Hepatocyte (in vitro differentiated cells): ENCODE data around the gene DNAJA3. TPM values are rescaled to one million over a fixed set of nuclear protein-coding genes. Genes with fewer than 3 reads are reported as not detected.

Experiments
- DNase-seq: peaks from one replicate; pipeline ENCODE4 v3.0.0-alpha.2; 2016; ENCODE audit warnings: low spot score
- H2AFZ ChIP-seq: fragments of 200-600 bp; sonication (generic); 2 replicates; pipeline ENCODE4 v1.6.0; 2016; ENCODE audit warnings: antibody characterized with exemption, mild to moderate bottlenecking
- H3K27ac ChIP-seq: fragments of 200-600 bp; sonication (generic); 2 replicates; pipeline ENCODE4 v1.5.1; 2016; ENCODE audit warnings: mild to moderate bottlenecking
- H3K27me3 ChIP-seq: fragments of 200-600 bp; sonication (generic); 2 replicates; pipeline ENCODE4 v1.6.1; 2016
- H3K36me3 ChIP-seq: fragments of 200-600 bp; sonication (generic); replicated peaks from 2 replicates; pipeline ENCODE4 v1.5.1; 2016; ENCODE audit warnings: low read depth; ENCODE audit not compliant: insufficient read depth
- H3K4me1 ChIP-seq: fragments of 200-600 bp; sonication (generic); 2 replicates; pipeline ENCODE4 v1.5.1; 2016; ENCODE audit warnings: mild to moderate bottlenecking, moderate library complexity; ENCODE audit not compliant: insufficient read depth
- H3K4me2 ChIP-seq: fragments of 200-600 bp; sonication (generic); 2 replicates; pipeline ENCODE4 v1.6.0; 2016
- H3K4me3 ChIP-seq: fragments of 200-600 bp; sonication (generic); 2 replicates; pipeline ENCODE4 v1.5.1; 2016; ENCODE audit warnings: mild to moderate bottlenecking
- H3K79me2 ChIP-seq: fragments of 200-600 bp; sonication (generic); 2 replicates; pipeline ENCODE4 v1.6.0; 2017; ENCODE audit warnings: mild to moderate bottlenecking
- H3K9me2 ChIP-seq: fragments of 200-600 bp; sonication (generic); replicated peaks from 2 replicates; pipeline ENCODE4 v1.6.0; 2017; ENCODE audit warnings: mild to moderate bottlenecking; ENCODE audit not compliant: insufficient read depth
- H3K9me3 ChIP-seq: fragments of 200-600 bp; sonication (generic); 2 replicates; pipeline ENCODE4 v1.5.1; 2016; ENCODE audit warnings: low read depth, mild to moderate bottlenecking
- H4K20me1 ChIP-seq: fragments of 200-600 bp; sonication (generic); 2 replicates; pipeline ENCODE4 v1.6.0; 2016; ENCODE audit warnings: mild to moderate bottlenecking; ENCODE audit not compliant: insufficient read depth, poor library complexity, severe bottlenecking
- EZH2 ChIP-seq: fragments of 200-600 bp; sonication (generic); IDR thresholded peaks from 2 replicates; pipeline ENCODE4 v1.6.1; 2016; ENCODE audit warnings: antibody characterized with exemption, mild to moderate bottlenecking, borderline replicate concordance
- EZH2phosphoT487 ChIP-seq: fragments of 200-600 bp; sonication (generic); IDR thresholded peaks from one replicate; pipeline ENCODE4 v1.6.1; 2018; ENCODE audit warnings: antibody characterized with exemption, mild to moderate bottlenecking, low read depth, moderate library complexity; ENCODE audit not compliant: unreplicated experiment, severe bottlenecking
- WGBS: methylation state at CpG from one replicate; pipeline ENCODE4 v1.1.6; 2016; ENCODE audit warnings: low lambda C conversion rate; ENCODE audit errors: missing lambda C conversion rate; 5-methylcytosine and 5-hydroxymethylcytosine counted together
- polyA plus RNA-seq: library from polyadenylated mRNA; unstranded; fragments of >200 nt; fragmentation: Nextera tagmentation; extraction: Ambion mirVana; gene quantifications from 2 replicates; pipeline ENCODE4 v1.2.1, GENCODE V29; 2016
- total RNA-seq: library from RNA; depleted of rRNA; stranded (reverse); fragments of >200 nt; gene quantifications from 2 replicates; pipeline ENCODE4 v1.2.3, GENCODE V29; 2014
- TF ChIP-seq, protein P1 (sequence below): fragments of 200-600 bp; sonication (generic); IDR thresholded peaks from 2 replicates; pipeline ENCODE4 v1.5.1; 2016; ENCODE audit warnings: antibody characterized with exemption, mild to moderate bottlenecking; ENCODE audit not compliant: poor library complexity

Gene DNAJA3
- total and polyA plus RNA-seq, 2 experiments from 2014 or later, result 58.8 to 59.2 TPM

DNA sequence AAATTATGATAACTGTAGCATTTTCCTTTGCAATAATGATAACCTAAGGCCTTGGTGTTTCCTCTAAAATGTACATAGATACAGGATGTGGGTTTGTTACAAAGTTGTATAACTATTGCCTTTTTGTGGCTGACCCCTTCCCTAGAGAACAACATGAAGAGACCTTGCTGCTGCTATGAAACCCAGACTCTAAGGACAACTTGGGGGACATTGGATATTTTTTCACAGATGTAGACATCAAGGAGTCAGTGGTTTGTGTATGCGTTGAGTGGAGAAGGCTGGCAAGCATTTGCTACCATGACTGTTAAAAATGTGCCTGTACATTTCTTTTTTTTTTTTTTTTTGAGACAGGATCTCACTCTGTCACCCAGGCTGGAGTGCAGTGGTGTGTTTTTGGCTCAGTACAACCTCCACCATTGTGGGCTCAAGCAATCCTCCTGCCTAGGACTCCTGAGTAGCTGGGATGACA, 62.9 kb downstream of the DNAJA3 start:
- peaks cover 64% of the 10 kb centered on the region for H3K79me2 ChIP-seq
- no peaks in the 10 kb centered on the region for H3K9me2 ChIP-seq
- no peak overlapping the region for H3K4me3 ChIP-seq
- no peaks in the 10 kb centered on the region for H3K27me3 ChIP-seq
- 95% methylated on average over 1 of the region's 1 CpG for WGBS
- no peak for DNase-seq
- H2AFZ ChIP-seq, result no peak overlapping the region
- H3K9me3 ChIP-seq, result no peaks in the 10 kb centered on the region
- H3K36me3 ChIP-seq, result no peaks in the 10 kb centered on the region
- H3K4me2 ChIP-seq, result no peak overlapping the region
- H3K4me1 ChIP-seq, result peaks cover 10% of the 10 kb centered on the region
- peaks cover 2% of the 10 kb centered on the region for H4K20me1 ChIP-seq
- TF ChIP-seq EZH2phosphoT487 (no peak), EZH2 (no peak)
- TF ChIP-seq, protein P1, sequence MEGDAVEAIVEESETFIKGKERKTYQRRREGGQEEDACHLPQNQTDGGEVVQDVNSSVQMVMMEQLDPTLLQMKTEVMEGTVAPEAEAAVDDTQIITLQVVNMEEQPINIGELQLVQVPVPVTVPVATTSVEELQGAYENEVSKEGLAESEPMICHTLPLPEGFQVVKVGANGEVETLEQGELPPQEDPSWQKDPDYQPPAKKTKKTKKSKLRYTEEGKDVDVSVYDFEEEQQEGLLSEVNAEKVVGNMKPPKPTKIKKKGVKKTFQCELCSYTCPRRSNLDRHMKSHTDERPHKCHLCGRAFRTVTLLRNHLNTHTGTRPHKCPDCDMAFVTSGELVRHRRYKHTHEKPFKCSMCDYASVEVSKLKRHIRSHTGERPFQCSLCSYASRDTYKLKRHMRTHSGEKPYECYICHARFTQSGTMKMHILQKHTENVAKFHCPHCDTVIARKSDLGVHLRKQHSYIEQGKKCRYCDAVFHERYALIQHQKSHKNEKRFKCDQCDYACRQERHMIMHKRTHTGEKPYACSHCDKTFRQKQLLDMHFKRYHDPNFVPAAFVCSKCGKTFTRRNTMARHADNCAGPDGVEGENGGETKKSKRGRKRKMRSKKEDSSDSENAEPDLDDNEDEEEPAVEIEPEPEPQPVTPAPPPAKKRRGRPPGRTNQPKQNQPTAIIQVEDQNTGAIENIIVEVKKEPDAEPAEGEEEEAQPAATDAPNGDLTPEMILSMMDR, result no peak
- H3K27ac ChIP-seq, result peak overlapping the region; percentile 66

GRCh38 chr16:4489030-4489429, 63.4 kb downstream of the DNAJA3 start:
- Histone ChIP-seq H3K27me3 (no peaks in the 10 kb centered on the region), H3K9me3 (no peaks in the 10 kb centered on the region), H3K4me3 (no peak overlapping the region), H3K4me2 (no peak overlapping the region), H2AFZ (no peak overlapping the region), H3K9me2 (no peaks in the 10 kb centered on the region), H3K36me3 (no peaks in the 10 kb centered on the region), H3K4me1 (peaks cover 10% of the 10 kb centered on the region), H3K79me2 (peaks cover 66% of the 10 kb centered on the region), H4K20me1 (peaks cover 2% of the 10 kb centered on the region), H3K27ac (peak overlapping the region; percentile 66)
- WGBS, result 80% methylated on average over 5 of the region's 5 CpGs
- no peak for DNase-seq
- TF ChIP-seq, protein P1, result no peak
- TF ChIP-seq EZH2 (no peak), EZH2phosphoT487 (no peak)

DNA sequence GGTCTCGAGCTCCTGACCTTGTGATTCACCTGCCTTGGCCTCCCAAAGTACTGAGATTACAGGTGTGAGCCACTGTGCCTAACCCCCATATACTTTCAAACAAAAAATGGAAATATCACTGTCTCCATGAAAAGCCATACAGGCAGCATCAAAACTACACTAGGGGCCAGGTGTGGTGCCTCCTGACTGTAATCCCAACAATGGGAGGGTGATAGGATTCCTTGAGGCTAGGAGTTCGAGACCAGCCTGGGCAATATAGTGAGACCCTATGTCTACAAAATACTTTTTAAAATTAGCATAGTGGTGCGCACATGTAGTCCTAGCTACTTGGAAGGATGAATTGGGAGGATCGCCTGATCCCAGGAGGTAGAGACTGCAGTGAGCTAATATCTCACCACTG, 66.2 kb downstream of the DNAJA3 start:
- Histone ChIP-seq H3K4me3 (no peak overlapping the region), H4K20me1 (no peaks in the 10 kb centered on the region), H3K9me3 (no peaks in the 10 kb centered on the region), H3K27me3 (no peaks in the 10 kb centered on the region), H3K79me2 (peaks cover 77% of the 10 kb centered on the region), H2AFZ (no peak overlapping the region), H3K4me2 (no peak overlapping the region), H3K27ac (no peak overlapping the region), H3K36me3 (no peaks in the 10 kb centered on the region), H3K9me2 (no peaks in the 10 kb centered on the region), H3K4me1 (peaks cover 3% of the 10 kb centered on the region)
- TF ChIP-seq EZH2 (no peak), EZH2phosphoT487 (no peak)
- TF ChIP-seq, protein P1, result no peak
- no peak for DNase-seq
- WGBS, result 95% methylated on average over 4 of the region's 4 CpGs
